Measurements from ENCODE around the gene SOST. TPM values are rescaled to one million over a fixed set of nuclear protein-coding genes. Genes with fewer than 3 reads are reported as not detected.
"Not testable (repeated sequence)": the region's sequence is repeated elsewhere in the genome, so short reads cannot be mapped to it uniquely, and the experiment has no call there.

SOST gene
- total RNA-seq, result not detected

DNA sequence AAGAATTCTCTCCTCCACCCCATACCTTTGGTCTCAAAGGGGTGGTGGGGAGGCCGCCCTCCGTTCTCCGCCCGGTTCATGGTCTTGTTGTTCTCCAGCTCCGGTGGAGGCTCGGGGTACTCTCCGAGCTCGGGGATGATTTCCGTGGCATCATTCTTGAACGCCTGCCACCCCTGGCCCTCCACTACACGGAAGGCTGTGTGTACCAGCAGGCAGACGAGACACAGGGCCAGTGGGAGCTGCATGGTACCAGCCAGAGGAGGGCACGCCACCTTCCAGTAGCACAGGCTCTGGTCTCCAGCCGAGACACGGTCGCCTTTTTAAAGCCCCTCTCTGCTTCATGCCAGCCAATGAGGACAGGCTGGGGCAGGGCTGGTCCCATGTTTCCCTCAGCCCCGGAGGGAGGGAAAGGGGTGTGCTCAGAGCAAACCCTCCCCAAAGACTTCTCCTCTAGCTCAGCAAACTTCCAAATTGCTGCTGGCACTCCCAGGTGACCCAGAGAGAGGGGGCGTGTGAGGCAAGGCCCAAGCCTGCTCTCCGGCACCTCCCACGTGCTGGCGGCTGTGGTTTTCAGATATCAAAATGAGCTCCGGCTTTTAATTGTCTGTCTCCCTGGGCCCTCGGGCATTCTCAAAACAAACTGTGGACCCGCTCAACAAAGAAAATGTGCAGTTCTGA is at the start of gene SOST:
Gene SOST (minus strand): TSS at position 295 of the 678 bp plus-strand sequence. CDS start 50 bp downstream, at position 245.
- Mint-ChIP-seq H3K27me3 (peaks cover 36% of the 10 kb centered on the region), H3K27ac (no peak within 1 kb of the TSS), H3K4me3 (no peak within 1 kb of the TSS), H3K4me1 (peaks cover 10% of the 10 kb centered on the region), H3K36me3 (no peaks in the 10 kb centered on the region), H3K9me3 (ENCODE audit: low read depth) (no peaks in the 10 kb centered on the region)
- DNase-seq (no peak), ATAC-seq (no peak)
- CTCF ChIA-PET, result interaction anchor here (0.6 to 20.3 kb wide), 6 partner anchors 7 to 57 kb away, joined by 3 to 569 read pairs (median 8); no protein-coding TSS in a partner anchor

DNA sequence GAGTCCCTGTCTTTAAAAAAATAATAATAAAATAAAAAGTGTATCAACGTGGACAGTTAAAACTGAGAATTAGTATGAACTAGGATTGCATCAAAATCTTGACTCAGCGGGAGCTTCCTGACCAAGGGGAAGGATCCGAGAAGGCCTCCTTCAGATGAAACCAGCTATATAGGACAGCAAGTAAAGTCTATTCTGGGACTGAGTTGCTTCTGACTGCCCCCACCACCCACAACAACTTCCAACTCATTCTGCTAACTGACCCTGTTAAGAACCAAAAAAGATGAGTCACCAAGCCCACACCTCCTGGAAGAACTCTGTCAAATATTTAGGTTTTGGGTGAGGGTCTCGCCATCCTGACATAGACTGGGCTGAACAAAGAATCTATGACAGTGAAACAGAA is 49.5 kb upstream of the SOST start:
- Mint-ChIP-seq H3K4me3 (no peak overlapping the region), H3K27ac (no peak overlapping the region), H3K9me3 (ENCODE audit: low read depth) (no peaks in the 10 kb centered on the region), H3K36me3 (no peaks in the 10 kb centered on the region), H3K4me1 (no peaks in the 10 kb centered on the region), H3K27me3 (peaks cover 52% of the 10 kb centered on the region)
- ATAC-seq (no peak), DNase-seq (no peak)
- CTCF ChIA-PET, result no interaction called here

DNA sequence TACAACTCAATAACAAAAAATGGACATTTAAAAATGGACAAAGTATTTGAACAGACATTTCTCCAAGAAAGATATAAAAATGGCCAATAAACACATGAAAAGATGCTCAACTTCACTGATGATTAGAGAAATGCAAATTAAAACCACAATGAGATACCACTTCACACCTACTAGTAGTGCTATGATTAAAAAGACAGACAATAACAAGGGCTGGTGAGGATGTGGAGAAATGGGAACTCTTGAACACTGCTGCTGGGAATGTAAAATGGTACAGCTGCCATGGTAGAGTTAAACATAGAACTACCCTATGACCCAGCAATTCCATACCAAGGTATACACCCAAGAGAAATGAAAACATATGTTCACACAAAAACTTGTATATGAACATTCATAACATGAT is 46.5 kb upstream of the SOST start:
- peaks cover 56% of the 10 kb centered on the region for H3K27me3 Mint-ChIP-seq
- no peaks in the 10 kb centered on the region for H3K9me3 Mint-ChIP-seq (ENCODE audit: low read depth)
- H3K27ac Mint-ChIP-seq, result no peak overlapping the region
- no peak for DNase-seq
- no peak overlapping the region for H3K4me3 Mint-ChIP-seq
- H3K4me1 Mint-ChIP-seq, result no peaks in the 10 kb centered on the region
- CTCF ChIA-PET, result no interaction called here
- ATAC-seq, result no peak
- H3K36me3 Mint-ChIP-seq, result no peaks in the 10 kb centered on the region

DNA sequence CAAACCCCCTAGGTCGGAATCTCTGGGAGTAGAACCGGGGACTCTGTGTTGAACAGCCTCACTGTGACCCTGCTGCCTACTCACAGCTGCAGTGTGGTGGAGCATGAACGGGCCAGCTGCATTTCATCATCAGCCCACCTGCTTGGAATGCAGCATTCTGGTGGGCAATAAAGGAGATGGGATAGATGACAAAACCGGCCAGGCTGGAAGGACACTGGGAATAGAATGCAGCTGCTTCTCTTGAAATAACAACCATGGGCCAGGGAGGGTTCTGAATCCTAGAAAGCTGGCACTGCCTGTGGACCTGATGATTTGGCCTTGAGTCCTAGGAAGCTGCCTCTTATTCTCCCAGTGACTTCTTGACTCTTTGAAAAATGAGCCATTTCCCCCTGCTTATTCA is 45.2 kb upstream of the SOST start:
- Mint-ChIP-seq H3K27me3 (peaks cover 57% of the 10 kb centered on the region), H3K4me1 (no peaks in the 10 kb centered on the region), H3K4me3 (no peak overlapping the region), H3K27ac (no peak overlapping the region), H3K9me3 (ENCODE audit: low read depth) (no peaks in the 10 kb centered on the region), H3K36me3 (no peaks in the 10 kb centered on the region)
- CTCF ChIA-PET, result no interaction called here
- DNase-seq (no peak), ATAC-seq (no peak)

DNA sequence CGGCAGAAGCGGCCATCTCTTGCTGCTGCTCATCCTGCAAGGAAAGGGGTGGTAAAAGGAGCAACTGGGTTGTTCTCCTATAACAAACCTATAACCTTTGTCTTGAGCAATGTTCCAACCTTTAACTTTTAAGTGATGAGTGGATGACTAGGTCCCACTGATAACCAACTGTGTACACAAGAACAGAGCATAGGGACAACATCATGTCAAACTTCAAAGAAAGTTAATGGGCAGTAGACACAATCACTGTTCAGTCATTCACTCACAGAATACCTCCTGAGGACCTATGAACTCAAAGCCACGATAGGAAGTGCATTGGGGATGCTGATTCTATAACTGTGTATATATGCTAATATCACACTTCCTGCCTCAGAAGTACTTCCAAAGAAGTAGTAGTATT is 43.3 kb upstream of the SOST start:
- no peaks in the 10 kb centered on the region for H3K36me3 Mint-ChIP-seq
- ATAC-seq, result no peak
- DNase-seq, result no peak
- H3K27me3 Mint-ChIP-seq, result peaks cover 60% of the 10 kb centered on the region
- no peaks in the 10 kb centered on the region for H3K9me3 Mint-ChIP-seq (ENCODE audit: low read depth)
- no peak overlapping the region for H3K27ac Mint-ChIP-seq
- no peaks in the 10 kb centered on the region for H3K4me1 Mint-ChIP-seq
- H3K4me3 Mint-ChIP-seq, result no peak overlapping the region
- CTCF ChIA-PET, result no interaction called here

DNA sequence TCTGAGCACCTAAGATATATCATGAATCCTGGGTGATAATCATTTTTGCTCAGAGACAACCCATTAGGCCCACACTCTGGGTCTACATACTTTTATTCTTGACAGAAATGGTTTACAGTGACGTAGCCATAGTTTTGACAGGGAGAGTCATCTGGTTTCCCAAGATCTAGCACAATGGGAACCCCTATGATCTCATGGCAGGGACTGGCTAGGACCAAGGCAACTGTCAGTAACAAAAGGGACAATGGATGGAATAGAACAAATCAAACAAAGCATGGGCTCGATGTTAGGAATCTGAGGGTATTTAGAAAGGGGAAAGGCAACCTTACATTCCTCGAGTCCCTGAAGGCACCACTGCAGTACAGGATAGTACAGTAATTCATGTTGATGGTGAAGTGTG is 42.1 kb upstream of the SOST start:
- H3K27ac Mint-ChIP-seq, result no peak overlapping the region
- no peak for ATAC-seq
- H3K4me3 Mint-ChIP-seq, result no peak overlapping the region
- peaks cover 67% of the 10 kb centered on the region for H3K27me3 Mint-ChIP-seq
- H3K4me1 Mint-ChIP-seq, result no peaks in the 10 kb centered on the region
- CTCF ChIA-PET, result no interaction called here
- H3K36me3 Mint-ChIP-seq, result no peaks in the 10 kb centered on the region
- H3K9me3 Mint-ChIP-seq (ENCODE audit: low read depth), result no peaks in the 10 kb centered on the region
- DNase-seq, result no peak

DNA sequence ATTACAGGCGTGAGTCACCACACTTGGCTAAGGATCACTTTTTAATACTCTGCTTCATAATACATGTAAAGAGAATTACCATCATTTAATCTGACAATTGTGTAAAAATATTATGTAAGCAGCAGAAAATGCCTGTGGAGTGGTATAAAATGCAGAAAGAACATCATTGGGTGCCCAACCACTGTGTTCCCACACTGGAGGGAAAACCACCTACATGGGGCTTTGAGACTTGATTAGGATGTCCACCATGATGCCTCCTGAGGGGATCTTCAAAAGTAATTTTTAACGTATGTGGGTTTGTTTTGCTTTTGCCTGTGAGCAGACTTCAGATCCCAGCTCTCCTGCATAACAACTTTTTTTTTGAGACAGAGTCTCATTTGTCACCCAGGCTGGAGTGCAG is 40.5 kb upstream of the SOST start:
- DNase-seq, result no peak
- no peaks in the 10 kb centered on the region for H3K4me1 Mint-ChIP-seq
- no peak for ATAC-seq
- H3K36me3 Mint-ChIP-seq, result no peaks in the 10 kb centered on the region
- no peak overlapping the region for H3K4me3 Mint-ChIP-seq
- CTCF ChIA-PET, result no interaction called here
- no peaks in the 10 kb centered on the region for H3K9me3 Mint-ChIP-seq (ENCODE audit: low read depth)
- H3K27me3 Mint-ChIP-seq, result peaks cover 64% of the 10 kb centered on the region
- no peak overlapping the region for H3K27ac Mint-ChIP-seq

DNA sequence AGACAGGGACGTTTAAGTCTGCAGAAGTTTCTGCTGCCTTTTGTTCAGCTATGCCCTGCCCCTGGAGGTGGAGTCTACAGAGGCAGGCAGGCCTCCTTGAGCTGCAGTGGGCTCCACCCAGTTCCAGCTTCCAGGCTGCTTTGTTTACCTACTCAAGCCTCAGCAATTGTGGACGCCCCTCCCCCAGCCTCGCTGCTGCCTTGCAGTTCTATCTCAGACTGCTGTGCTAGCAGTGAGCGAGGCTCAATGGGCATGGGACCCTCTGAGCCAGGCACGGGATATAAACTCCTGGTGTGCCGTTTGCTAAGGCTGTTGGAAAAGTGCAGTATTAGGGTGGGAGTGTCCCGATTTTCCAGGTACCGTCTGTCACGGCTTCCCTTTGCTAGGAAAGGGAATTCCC is 39.4 kb upstream of the SOST start:
- ATAC-seq; H3K4me3 Mint-ChIP-seq; H3K36me3 Mint-ChIP-seq; H3K4me1 Mint-ChIP-seq; CTCF ChIA-PET; DNase-seq; H3K9me3 Mint-ChIP-seq (ENCODE audit: low read depth); H3K27ac Mint-ChIP-seq: not testable (repeated sequence)
- H3K27me3 Mint-ChIP-seq, result peaks cover 62% of the 10 kb centered on the region

DNA sequence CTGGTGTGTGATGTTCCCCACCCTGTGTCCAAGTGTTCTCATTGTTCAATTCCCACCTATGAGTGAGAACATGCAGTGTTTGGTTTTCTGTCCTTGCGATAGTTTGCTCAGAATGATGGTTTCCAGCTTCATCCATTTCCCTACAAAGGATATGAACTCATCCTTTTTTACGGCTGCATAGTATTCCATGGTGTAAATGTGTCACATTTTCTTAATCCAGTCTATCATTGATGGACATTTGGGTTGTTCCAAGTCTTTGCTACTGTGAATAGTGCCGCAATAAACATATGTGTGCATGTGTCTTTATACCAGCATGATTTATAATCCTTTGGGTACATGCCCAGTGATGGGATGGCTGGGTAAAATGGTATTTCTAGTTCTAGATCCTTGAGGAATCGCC is 34.1 kb upstream of the SOST start:
- peaks cover 56% of the 10 kb centered on the region for H3K27me3 Mint-ChIP-seq
- CTCF ChIA-PET, result interaction anchor here (1.2 to 1.7 kb wide), 2 partner anchors 25 to 215 kb away, joined by 3 read pairs; no protein-coding TSS in a partner anchor
- H3K4me3 Mint-ChIP-seq; H3K9me3 Mint-ChIP-seq (ENCODE audit: low read depth); DNase-seq; ATAC-seq; H3K27ac Mint-ChIP-seq; H3K4me1 Mint-ChIP-seq; H3K36me3 Mint-ChIP-seq: not testable (repeated sequence)

DNA sequence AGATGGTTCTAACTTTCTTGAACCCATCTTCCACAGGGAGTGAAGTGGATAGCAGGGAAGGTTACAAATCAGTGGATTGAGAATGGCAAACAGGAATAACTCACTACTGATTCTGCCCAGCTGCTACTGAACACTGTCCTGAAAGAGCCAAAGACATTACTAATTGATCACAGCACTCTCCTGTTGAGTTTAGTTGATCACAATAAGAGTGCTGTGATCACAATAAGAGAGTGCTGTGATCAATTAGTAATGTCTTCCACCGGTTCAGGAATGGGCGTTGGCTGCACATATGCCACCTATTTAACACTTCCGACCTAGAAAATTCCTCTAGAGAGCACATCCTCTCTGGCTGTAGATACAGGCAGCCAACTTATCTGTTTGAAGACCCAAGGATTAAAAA is 33.0 kb upstream of the SOST start:
- DNase-seq, result no peak
- Mint-ChIP-seq H3K27ac (no peak overlapping the region), H3K4me3 (no peak overlapping the region), H3K4me1 (no peaks in the 10 kb centered on the region), H3K27me3 (peaks cover 48% of the 10 kb centered on the region), H3K36me3 (no peaks in the 10 kb centered on the region), H3K9me3 (ENCODE audit: low read depth) (no peaks in the 10 kb centered on the region)
- no peak for ATAC-seq
- CTCF ChIA-PET, result interaction anchor here (1.2 to 1.7 kb wide), 2 partner anchors 24 to 214 kb away, joined by 3 read pairs; no protein-coding TSS in a partner anchor

DNA sequence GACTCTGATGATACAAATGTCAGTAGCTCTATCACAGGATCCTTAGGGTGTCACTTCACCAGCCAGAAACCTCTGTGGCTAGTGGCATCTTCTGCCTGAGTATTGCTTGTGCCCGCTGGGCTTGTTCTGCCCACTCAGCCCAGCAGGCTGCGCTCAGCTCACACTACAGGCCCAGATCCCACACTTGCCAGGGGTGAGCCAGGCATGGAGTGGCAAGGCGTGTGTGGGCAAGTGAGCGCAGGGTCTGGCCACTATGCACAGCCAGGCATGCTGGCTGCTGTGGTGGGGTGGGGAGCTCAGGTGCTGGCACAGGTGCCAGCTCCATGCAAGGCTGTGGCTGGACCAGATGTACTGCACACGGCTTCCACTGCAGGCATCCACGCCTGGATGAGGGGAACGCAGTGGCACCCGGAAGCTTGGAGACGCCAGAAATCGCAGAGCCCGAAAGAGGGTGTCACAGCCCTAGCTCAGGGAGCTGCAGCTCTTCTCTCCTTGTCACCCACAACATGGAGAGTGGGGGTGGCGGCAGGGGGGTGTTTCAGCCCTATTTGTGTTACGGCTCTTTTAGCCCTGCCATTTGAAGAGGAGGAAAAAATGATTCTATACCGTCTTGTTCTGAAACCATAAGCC is 31.8 kb upstream of the SOST start:
- CTCF ChIA-PET, result interaction anchor here (1.3 kb wide), 1 partner anchor 25 kb away, joined by 3 read pairs; no protein-coding TSS in a partner anchor
- ATAC-seq (no peak), DNase-seq (no peak)
- Mint-ChIP-seq H3K4me1 (no peaks in the 10 kb centered on the region), H3K4me3 (no peak overlapping the region), H3K9me3 (ENCODE audit: low read depth) (no peaks in the 10 kb centered on the region), H3K27ac (no peak overlapping the region), H3K27me3 (peaks cover 38% of the 10 kb centered on the region), H3K36me3 (no peaks in the 10 kb centered on the region)

DNA sequence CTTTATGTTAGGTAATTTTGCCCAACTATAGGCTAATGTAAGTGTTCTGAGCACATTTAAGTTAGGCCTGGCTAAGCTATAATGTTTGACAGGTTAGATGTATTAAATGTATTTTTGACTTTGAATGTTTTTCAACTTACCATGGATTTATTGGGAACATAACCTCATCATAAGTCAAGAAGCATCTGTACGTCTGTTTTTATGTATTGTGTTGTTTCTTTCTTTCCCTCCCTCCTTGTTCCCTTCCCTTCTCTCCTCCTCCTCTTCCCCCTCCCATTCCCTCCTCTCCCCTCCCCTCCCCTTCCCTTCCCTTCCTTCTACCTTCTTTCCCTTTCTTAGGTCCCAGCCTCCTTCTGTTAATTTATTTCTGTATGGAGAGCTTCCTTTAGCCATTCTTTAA is 30.9 kb upstream of the SOST start:
- Mint-ChIP-seq H3K36me3 (no peaks in the 10 kb centered on the region), H3K4me3 (no peak overlapping the region), H3K9me3 (ENCODE audit: low read depth) (no peaks in the 10 kb centered on the region), H3K27ac (no peak overlapping the region), H3K27me3 (peaks cover 38% of the 10 kb centered on the region), H3K4me1 (peaks cover 1% of the 10 kb centered on the region)
- no peak for DNase-seq
- CTCF ChIA-PET, result interaction anchor here (1.3 kb wide), 1 partner anchor 24 kb away, joined by 3 read pairs; no protein-coding TSS in a partner anchor
- no peak for ATAC-seq

DNA sequence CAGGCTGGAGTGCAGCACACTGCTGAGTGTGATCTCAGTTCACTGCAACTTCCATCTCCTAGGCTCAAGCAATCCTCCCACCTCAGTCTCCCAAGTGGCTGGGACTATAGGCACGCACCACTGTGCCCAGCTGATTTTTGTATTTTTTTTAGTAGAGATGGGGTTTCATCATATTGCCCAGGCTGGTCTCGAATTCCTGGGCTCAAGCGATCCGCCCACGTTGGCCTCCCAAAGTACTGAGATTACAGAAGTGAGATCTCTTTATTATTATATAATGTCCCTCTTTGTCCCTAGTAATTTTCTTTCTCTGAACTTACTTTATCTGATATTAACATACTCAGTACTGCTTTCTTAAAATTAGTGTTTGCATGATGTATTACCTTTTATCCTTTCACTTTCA is 29.9 kb upstream of the SOST start:
- no peak for ATAC-seq
- Mint-ChIP-seq H3K4me3 (no peak overlapping the region), H3K27ac (no peak overlapping the region), H3K4me1 (peaks cover 3% of the 10 kb centered on the region), H3K27me3 (peaks cover 40% of the 10 kb centered on the region), H3K9me3 (ENCODE audit: low read depth) (no peaks in the 10 kb centered on the region), H3K36me3 (no peaks in the 10 kb centered on the region)
- CTCF ChIA-PET, result no interaction called here
- DNase-seq, result no peak

DNA sequence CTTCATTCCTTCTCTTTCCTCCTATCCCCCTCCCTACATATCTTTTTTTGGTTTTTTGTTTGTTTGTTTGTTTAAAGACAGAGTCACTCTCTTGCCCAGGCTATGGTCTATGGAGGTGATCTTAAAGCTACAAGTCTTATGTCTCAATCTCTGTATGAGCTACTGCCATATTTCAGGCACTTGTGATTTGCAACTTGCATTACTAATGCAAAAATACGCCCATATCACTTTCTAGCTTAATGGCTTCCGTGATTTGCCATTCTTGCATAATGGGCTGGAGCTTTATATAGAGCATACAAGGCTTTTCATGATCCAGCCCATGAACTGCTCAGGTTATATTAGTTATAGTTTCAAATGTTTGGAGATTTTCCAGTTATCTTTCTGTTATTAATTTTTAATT is 29.1 kb upstream of the SOST start:
- Mint-ChIP-seq H3K9me3 (ENCODE audit: low read depth) (no peaks in the 10 kb centered on the region), H3K36me3 (no peaks in the 10 kb centered on the region), H3K27me3 (peaks cover 43% of the 10 kb centered on the region), H3K27ac (no peak overlapping the region), H3K4me3 (no peak overlapping the region), H3K4me1 (peaks cover 3% of the 10 kb centered on the region)
- DNase-seq (no peak), ATAC-seq (no peak)
- CTCF ChIA-PET, result no interaction called here
